GM06990 (cell line): Measurements from ENCODE around the gene PRKCE.

Source experiments
- DNase-seq: peaks from one replicate; pipeline ENCODE4 v3.0.0-alpha.2; 2011; ENCODE audit not compliant: insufficient read length; ENCODE audit errors: extremely low read depth
- H3K27me3 ChIP-seq: replicated peaks from 2 replicates; pipeline ENCODE4 v1.6.0; 2011; ENCODE audit warnings: low read length; ENCODE audit not compliant: control insufficient read depth, insufficient read depth
- H3K36me3 ChIP-seq: 2 replicates; pipeline ENCODE4 v1.5.1; 2011; ENCODE audit warnings: low read length; ENCODE audit not compliant: control insufficient read depth, insufficient read depth
- H3K4me3 ChIP-seq: replicated peaks from 2 replicates; pipeline ENCODE4 v1.5.1; 2011; ENCODE audit warnings: low read depth, mild to moderate bottlenecking, control low read depth, low read length
- CTCF ChIP-seq: IDR thresholded peaks from 2 replicates; pipeline ENCODE4 v1.5.1; 2011; ENCODE audit warnings: low read length, control low read depth, mild to moderate bottlenecking, inconsistent platforms; ENCODE audit not compliant: insufficient read depth, poor library complexity, severe bottlenecking

The PRKCE gene

GRCh38 chr2:46162329-46163097, 511.0 kb downstream of the PRKCE start:
- Histone ChIP-seq H3K4me3 (no peak overlapping the region), H3K36me3 (no peaks in the 10 kb centered on the region), H3K27me3 (no peaks in the 10 kb centered on the region)
- DNase-seq, result no peak
- TF ChIP-seq CTCF, result no peak

- no peak overlapping the region for H3K4me3 ChIP-seq
- no peaks in the 10 kb centered on the region for H3K27me3 ChIP-seq
- DNase-seq, result no peak
- no peak for TF ChIP-seq CTCF
- no peaks in the 10 kb centered on the region for H3K36me3 ChIP-seq
These were observed 511.6 kb downstream of the PRKCE start for GRCh38 chr2:46163098-46163430.

- Histone ChIP-seq H3K36me3 (no peaks in the 10 kb centered on the region), H3K4me3 (no peak overlapping the region), H3K27me3 (no peaks in the 10 kb centered on the region)
- no peak for TF ChIP-seq CTCF
- no peak for DNase-seq
These were observed 512.5 kb downstream of the PRKCE start for GRCh38 chr2:46163804-46164528.

GRCh38 chr2:46164529-46165301, 513.2 kb downstream of the PRKCE start:
- DNase-seq, result no peak
- TF ChIP-seq CTCF, result no peak
- H3K27me3 ChIP-seq, result no peaks in the 10 kb centered on the region
- no peak overlapping the region for H3K4me3 ChIP-seq
- H3K36me3 ChIP-seq, result no peaks in the 10 kb centered on the region

GRCh38 chr2:46165916-46166315, 514.4 kb downstream of the PRKCE start:
- Histone ChIP-seq H3K36me3 (no peaks in the 10 kb centered on the region), H3K4me3 (no peak overlapping the region), H3K27me3 (no peaks in the 10 kb centered on the region)
- no peak for TF ChIP-seq CTCF
- DNase-seq, result no peak
